GM18951 (cell line): ENCODE results near the gene MTMR2.

ENCODE experiments used
- POLR2A ChIP-seq: IDR thresholded peaks from 4 replicates; pipeline ENCODE4 v1.6.1; 2011; ENCODE audit warnings: mild to moderate bottlenecking; ENCODE audit not compliant: insufficient read length, insufficient read depth; ENCODE audit errors: extremely low read depth
- in situ Hi-C: fragments of 300-500 bp; cut with MboI; formaldehyde crosslinking; loops from one replicate; pipeline ENCODE4 v1.12.0; 2022; ENCODE audit warnings: low sequenced_read_pairs, mixed read lengths, inconsistent platforms; ENCODE audit not compliant: unreplicated experiment

MTMR2 gene

DNA sequence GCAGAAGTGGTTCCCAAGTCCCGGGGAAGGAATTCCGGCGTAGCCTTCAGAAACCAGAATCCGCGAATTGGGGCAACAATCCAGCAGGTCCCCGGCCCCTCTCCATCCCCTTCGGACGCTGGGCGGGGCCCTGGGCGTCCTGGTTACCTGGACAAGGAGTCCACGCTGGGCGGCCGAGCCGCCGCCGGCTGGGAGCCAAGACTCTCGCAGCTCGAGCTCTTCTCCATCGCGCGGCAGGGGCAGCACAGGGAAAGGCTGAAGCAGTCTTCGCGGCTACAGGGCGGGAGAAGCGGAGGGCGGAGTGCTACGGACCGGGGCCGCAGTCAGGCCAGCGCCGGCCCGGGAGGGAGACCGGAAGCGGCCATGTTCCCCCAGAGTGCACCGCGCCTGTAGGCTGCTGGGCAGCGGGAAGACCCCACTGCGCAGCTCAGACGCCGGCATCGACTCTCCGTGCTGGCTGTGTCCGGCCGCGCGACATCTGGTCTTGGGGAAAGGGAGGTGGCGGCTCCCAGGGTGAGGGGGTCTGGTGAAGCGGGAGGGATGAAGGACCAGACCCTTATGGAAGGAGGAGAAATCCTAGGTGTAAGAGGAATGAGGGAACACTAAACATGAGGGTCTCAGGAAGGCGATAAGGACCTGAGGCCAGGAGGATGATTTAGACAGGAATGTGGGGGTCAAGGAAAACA is at the start of gene MTMR2:
Gene MTMR2 (minus strand): TSS at position 380 of the 686 bp plus-strand sequence. CDS start 153 bp downstream, at position 227.
- peak; percentile 97 for TF ChIP-seq POLR2A
- in situ Hi-C loops: no loop called here

DNA sequence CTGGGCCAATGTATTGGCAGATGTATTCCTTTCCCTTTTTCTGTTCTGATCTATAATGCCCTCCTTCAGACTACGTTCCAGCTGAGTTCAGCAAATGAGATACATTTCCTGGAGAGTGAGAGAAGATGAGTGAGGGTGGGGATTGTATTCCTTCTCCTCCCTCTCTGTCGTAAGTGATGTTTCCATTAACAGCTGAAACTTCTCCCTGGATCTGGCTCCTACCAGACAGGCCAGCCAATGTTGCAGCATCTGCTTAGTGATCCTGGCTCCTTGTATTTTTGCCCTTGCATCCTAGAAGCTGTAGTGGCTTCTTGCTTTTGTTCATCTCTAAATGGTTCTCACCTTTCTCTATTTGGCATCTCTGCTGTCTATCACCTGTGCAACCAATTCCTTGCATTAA is 48.2 kb upstream of the MTMR2 start:
- in situ Hi-C loops: no loop called here
- TF ChIP-seq POLR2A: no peak

DNA sequence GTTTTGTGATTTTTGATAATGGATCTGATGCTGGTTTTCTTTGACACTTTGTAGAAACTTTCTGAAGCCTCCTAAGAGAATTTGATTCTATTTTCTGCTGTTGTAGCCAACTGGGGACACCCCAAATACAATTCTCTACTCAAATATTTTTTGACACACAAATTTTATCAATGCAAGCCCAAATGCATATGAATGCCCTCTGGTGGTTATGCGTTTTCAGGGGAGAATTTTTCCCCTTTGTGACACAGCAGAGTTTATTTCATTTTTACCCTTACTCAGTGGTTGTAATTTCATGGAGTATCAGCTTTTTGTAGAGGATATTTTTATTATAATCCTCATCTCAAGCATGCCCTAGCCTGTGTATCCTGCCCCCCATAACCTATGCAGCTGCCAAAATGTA is 44.7 kb upstream of the MTMR2 start:
- TF ChIP-seq POLR2A: no peak
- in situ Hi-C loops: no loop called here

DNA sequence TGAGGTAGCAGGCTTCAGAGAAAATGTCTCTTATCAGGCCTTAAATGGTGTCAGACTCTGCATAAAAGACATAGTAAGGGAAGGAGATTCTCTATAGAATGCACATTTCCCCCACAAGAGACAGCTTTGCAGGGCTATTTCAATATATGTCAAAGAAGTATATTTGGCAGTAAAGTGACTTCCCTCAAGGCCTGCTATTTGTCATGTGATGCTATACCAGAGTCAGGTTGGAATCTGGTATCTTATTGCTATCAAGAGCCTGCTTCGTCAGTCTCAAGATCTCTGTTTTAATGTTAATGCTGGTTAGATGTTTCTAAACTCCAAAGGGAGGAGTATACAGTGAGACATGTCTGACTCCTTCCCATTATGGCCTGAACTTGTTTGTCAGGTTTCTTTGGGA is 40.4 kb upstream of the MTMR2 start:
- in situ Hi-C loops: no loop called here
- TF ChIP-seq POLR2A: no peak

DNA sequence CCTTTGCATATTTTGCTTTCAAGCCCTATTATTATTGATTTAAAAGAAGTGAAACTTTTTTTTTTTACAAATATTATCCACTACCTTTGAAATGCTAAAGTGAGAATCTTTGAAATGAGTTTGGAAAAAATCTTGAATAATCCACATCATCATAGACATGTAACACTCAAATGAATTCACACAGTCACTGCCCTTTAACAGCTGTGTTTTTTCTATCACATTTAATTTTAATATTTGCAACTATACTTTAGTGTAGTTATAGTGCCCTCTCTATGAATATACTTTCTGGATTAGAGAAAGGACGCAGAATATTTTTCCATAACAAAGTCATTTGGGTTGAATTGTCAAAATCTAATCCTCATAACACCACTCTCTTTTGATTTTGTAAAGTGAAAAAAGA is 37.9 kb upstream of the MTMR2 start:
- in situ Hi-C loops: no loop called here
- no peak for TF ChIP-seq POLR2A

DNA sequence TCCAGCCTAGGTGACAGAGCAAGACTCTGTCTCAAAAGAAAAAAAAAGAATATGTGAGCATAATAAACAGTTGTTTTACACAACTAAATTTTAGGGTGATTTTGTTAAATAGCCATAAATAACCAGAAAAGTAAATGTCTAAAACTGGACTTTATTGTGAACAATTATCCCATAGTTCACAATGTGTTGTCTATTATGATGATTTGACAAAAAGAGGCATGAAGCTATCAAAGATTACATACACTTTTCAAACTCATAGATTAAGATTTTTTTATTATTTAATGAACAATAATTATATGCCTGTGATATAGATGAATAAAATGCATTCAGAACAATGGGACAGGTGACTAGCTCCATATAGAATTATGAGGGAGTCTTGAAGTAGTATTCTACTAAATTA is 27.0 kb upstream of the MTMR2 start:
- no peak for TF ChIP-seq POLR2A
- in situ Hi-C loops: no loop called here

DNA sequence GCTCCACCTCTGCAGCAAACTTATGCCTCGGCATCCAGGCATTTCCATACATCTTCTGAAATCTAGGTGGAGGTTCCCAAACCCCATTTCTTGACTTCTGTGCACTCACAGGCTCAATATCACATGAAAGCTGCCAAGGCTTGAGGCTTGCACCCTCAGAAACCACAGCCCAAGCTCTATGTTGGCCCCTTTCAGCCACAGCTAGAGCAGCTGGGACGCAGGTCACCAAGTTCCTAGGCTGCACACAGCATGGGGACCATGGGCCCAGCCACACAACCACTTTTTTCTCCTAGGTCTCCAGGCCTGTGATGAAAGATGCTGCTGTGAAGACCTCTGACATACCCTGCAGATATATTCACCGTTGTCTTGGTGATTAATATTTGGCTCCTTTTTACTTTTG is 24.7 kb upstream of the MTMR2 start:
- in situ Hi-C loops: no loop called here
- no peak for TF ChIP-seq POLR2A

DNA sequence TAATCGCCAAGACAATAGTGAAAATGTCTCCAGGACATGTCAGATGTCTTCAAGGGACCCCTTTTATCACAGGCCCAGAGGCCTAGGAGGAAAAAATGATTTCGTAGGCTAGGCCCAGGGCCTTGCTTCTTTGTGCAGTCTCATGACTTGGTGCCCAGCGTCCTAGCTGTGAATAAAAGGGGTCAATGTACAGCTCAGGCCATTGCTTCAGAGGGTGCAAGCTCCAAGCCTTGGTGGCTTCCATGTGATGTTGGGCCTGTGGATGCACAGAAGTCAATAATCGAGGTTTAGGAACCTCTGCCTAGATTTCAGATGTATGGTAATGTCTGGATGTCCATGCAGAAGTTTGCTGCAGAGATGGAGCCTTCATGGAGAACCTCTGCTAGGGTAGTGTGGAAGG is 20.7 kb upstream of the MTMR2 start:
- in situ Hi-C loops: no loop called here
- no peak for TF ChIP-seq POLR2A

DNA sequence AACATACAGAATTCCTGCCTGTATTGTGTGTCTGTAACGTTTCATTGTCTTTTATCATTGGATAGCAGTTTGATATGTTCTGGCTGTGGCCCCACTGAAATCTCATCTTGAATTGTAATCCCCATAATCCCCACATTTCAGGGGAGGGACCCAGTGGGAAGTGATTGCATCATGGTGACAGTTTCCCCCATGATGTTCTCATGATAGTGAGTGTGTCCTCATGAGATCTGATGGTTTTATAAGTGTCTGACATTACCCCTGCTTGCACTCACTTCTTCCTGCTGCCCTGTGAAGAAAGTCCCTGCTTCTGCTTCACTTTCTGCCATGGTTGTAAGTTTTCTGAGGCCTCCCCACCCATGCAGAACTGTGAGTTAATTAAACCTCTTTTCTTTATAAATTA is 19.6 kb upstream of the MTMR2 start:
- TF ChIP-seq POLR2A: no peak
- in situ Hi-C loops: no loop called here

DNA sequence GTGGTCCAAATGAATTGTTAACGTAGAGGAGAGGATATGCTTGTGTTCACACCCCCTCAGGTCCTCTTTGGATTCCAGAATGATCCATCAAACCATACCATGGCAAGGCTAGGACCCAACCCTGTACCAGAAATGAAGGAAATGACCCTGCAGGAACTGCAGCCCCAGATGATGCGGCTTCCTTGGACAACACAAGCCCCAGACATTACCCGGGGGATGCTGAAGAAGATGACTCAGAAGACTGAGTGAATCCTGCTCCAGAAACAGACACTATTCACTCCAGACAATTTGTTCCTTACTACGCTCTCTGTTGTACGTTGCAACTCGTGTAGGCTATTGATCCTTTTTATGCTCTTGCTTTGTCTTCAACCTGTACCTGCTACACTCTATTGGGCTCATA is 15.2 kb upstream of the MTMR2 start:
- in situ Hi-C loops: no loop called here
- TF ChIP-seq POLR2A: no peak

DNA sequence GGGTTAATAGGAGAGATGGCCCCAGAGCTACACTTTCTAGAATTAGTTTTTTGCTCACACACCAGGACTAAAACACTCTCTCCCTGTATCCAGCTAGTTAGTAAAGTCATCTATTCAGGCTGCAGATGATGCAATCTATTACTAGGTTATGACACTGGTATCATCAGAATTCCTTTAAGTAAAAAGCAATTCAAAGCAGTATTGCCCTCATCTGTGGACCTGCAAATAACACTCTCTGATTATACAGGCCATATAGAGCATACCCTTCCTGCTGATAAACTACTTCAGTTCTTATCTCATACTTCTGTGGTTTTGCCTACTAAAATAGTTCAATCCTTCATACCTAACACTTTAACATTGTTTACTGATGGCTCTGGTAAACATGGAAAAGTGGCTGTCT is 13.5 kb upstream of the MTMR2 start:
- TF ChIP-seq POLR2A: no peak
- in situ Hi-C loops: no loop called here

DNA sequence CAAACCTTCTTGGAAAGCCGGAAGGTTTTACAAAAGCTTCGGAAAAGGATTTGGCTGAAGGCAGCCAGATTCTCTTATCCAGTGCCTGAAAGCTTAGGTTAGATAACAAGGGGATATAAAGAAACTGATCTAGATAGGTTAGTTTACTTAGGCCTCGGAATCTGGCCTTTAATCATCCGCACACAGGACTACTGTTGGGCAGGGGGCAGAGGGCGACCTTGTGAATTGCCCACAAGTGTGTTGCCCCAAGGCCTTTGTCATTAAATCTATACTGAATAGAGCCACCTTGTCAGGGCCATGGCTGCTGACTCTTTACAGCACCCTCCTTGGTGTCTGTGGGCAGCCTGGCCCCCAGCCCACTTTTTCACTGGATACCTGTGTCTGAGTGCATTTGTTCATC is 9.7 kb upstream of the MTMR2 start:
- TF ChIP-seq POLR2A: no peak
- in situ Hi-C loops: no loop called here

DNA sequence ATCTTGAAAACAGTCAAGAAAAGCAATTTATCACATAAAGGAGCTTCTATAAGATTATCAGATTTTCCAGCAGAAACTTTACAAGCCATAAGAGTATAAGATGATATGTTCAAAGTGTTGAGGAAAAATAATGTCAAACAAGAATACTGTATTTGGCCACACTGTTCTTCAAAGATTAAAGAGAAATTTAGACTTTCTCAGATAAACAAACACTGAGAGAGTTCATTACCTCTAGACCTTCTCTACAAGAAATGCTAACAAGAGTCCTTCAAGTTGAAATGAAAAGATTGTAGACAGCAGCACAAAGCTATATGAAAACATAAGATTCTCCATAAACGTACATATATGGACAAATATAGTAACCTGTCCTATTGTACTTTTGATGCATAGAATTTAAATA is 8.0 kb upstream of the MTMR2 start:
- TF ChIP-seq POLR2A: no peak
- in situ Hi-C loops: no loop called here

DNA sequence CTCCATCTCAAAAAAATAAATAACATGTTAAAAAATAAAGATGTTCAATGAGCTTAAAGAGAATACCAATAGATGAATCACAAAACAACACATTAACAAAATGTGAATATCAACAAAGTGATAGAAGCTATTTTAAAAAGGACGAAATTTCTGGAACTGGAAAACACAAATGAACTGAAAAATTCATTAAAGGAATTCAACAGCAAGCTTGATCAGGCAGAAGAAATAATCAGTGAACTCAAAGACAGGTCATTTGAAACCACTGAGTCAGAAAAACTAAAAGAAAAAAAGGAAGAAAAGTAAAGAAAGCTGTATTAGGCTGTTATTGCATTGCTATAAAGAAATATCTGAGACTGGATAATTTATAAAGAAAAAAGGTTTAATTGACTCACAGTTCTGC is 7.0 kb upstream of the MTMR2 start:
- in situ Hi-C loops: no loop called here
- no peak for TF ChIP-seq POLR2A

DNA sequence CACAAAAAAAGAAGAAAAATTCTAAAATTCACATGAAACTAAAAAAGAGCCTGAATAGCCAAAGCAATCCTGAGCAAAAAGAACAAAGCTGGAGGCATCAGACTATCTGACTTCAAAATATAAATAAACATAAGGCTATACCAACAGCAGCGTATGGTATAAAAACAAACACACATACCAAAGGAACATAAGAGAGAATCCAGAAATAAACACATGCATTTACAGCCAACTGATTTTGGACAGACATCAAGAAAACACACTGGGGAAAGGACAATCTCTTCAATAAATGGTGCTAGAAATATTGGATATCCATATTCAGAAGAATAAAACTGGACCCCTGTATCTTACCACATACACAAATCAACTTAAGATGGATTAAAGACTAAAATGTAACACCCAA is 2.8 kb upstream of the MTMR2 start:
- TF ChIP-seq POLR2A: no peak
- in situ Hi-C loops: no loop called here
